Measurements from ENCODE around the gene NAV3. TPM values are rescaled to one million over a fixed set of nuclear protein-coding genes. Genes with fewer than 3 reads are reported as not detected.
A peak's percentile ranks its signal among the peaks of the same experiment; 100 is the strongest.

Gene NAV3
- total RNA-seq, 1 donor from 2014 or later, result 16.2 TPM

GRCh38 chr12:77941401-77941800 is 110.7 kb downstream of the NAV3 start:
- peaks cover 4% of the 10 kb centered on the region for H3K4me1 ChIP-seq
- H3K27ac ChIP-seq, result no peak overlapping the region
- H3K4me3 ChIP-seq, result no peak overlapping the region
- intact Hi-C loops (cut with DNase I), result no loop called here
- no peak for TF ChIP-seq CTCF (IDR thresholded peaks at IDR 0.05)
- TF ChIP-seq POLR2AphosphoS5 (IDR thresholded peaks at IDR 0.05; ENCODE audit: insufficient read depth in 1 of 2, low read depth in 1 of 2), result no peak
- no peak for TF ChIP-seq POLR2A (IDR thresholded peaks at IDR 0.05)
- H3K27me3 ChIP-seq, result no peaks in the 10 kb centered on the region
- no peaks in the 10 kb centered on the region for H3K9me3 ChIP-seq
- DNase-seq (ENCODE audit: extremely low spot score in 2 of 2), result no peak
- H3K36me3 ChIP-seq, result no peaks in the 10 kb centered on the region

- DNase-seq (ENCODE audit: extremely low spot score in 2 of 2), result no peak
- intact Hi-C loops (cut with DNase I), result no loop called here
- no peak overlapping the region for H3K4me3 ChIP-seq
- no peaks in the 10 kb centered on the region for H3K36me3 ChIP-seq
- no peaks in the 10 kb centered on the region for H3K9me3 ChIP-seq
- H3K27me3 ChIP-seq, result no peaks in the 10 kb centered on the region
- H3K27ac ChIP-seq, result no peak overlapping the region
- peaks cover 16% of the 10 kb centered on the region for H3K4me1 ChIP-seq
- peak in 1 of 2 donors; percentile 69 for TF ChIP-seq POLR2AphosphoS5 (IDR thresholded peaks at IDR 0.05; ENCODE audit: insufficient read depth in 1 of 2, low read depth in 1 of 2)
- TF ChIP-seq POLR2A (IDR thresholded peaks at IDR 0.05), result no peak
- no peak for TF ChIP-seq CTCF (IDR thresholded peaks at IDR 0.05)
Observed at GRCh38 chr12:77943466-77943865, 112.8 kb downstream of the NAV3 start.

GRCh38 chr12:77946541-77947061 is 115.9 kb downstream of the NAV3 start:
- intact Hi-C loops (cut with DNase I), result no loop called here
- Histone ChIP-seq H3K4me1 (peaks cover 16% of the 10 kb centered on the region), H3K27me3 (no peaks in the 10 kb centered on the region), H3K27ac (no peak overlapping the region), H3K4me3 (no peak overlapping the region), H3K36me3 (no peaks in the 10 kb centered on the region), H3K9me3 (no peaks in the 10 kb centered on the region)
- TF ChIP-seq POLR2AphosphoS5 (IDR thresholded peaks at IDR 0.05; ENCODE audit: insufficient read depth in 1 of 2, low read depth in 1 of 2), result no peak
- TF ChIP-seq CTCF (IDR thresholded peaks at IDR 0.05), result no peak
- TF ChIP-seq POLR2A (IDR thresholded peaks at IDR 0.05), result no peak
- no peak for DNase-seq (ENCODE audit: extremely low spot score in 2 of 2)

- Histone ChIP-seq H3K36me3 (no peaks in the 10 kb centered on the region), H3K9me3 (no peaks in the 10 kb centered on the region), H3K27me3 (no peaks in the 10 kb centered on the region), H3K4me3 (no peak overlapping the region), H3K4me1 (peaks cover 16% of the 10 kb centered on the region), H3K27ac (no peak overlapping the region)
- no peak for DNase-seq (ENCODE audit: extremely low spot score in 2 of 2)
- intact Hi-C loops (cut with DNase I), result no loop called here
- no peak for TF ChIP-seq CTCF (IDR thresholded peaks at IDR 0.05)
- no peak for TF ChIP-seq POLR2AphosphoS5 (IDR thresholded peaks at IDR 0.05; ENCODE audit: insufficient read depth in 1 of 2, low read depth in 1 of 2)
- TF ChIP-seq POLR2A (IDR thresholded peaks at IDR 0.05), result no peak
Observed at GRCh38 chr12:77947330-77947729, 116.6 kb downstream of the NAV3 start.

- H3K9me3 ChIP-seq, result no peaks in the 10 kb centered on the region
- H3K4me1 ChIP-seq, result peaks cover 16% of the 10 kb centered on the region
- no peaks in the 10 kb centered on the region for H3K27me3 ChIP-seq
- H3K27ac ChIP-seq, result no peak overlapping the region
- intact Hi-C loops (cut with DNase I), result no loop called here
- no peak overlapping the region for H3K4me3 ChIP-seq
- no peaks in the 10 kb centered on the region for H3K36me3 ChIP-seq
- TF ChIP-seq CTCF (IDR thresholded peaks at IDR 0.05) (no peak), POLR2A (IDR thresholded peaks at IDR 0.05) (no peak), POLR2AphosphoS5 (IDR thresholded peaks at IDR 0.05; ENCODE audit: insufficient read depth in 1 of 2, low read depth in 1 of 2) (no peak)
- no peak for DNase-seq (ENCODE audit: extremely low spot score in 2 of 2)
Observed at GRCh38 chr12:77947746-77948145, 117.1 kb downstream of the NAV3 start.
